Upper lobe of left lung (tissue), 6 donors: ENCODE measurements around the gene MYO3B. TPM values are rescaled to one million over a fixed set of nuclear protein-coding genes. Genes with fewer than 3 reads are reported as not detected.

Experiments
- ATAC-seq, 2 donors: fragments of 200-7000 bp; cut with Tn5 transposase; one replicate each; pipeline ENCODE4 v1.9.1; 2022; ENCODE audit warnings: mild to moderate bottlenecking in 2 of 2, moderate library complexity in 2 of 2; ENCODE audit not compliant: low FRiP score in 2 of 2
- DNase-seq, 2 donors: peaks; one replicate each; pipeline ENCODE4 v3.0.0-alpha.2; 2019 to 2020
- H3K27ac ChIP-seq, 4 donors: fragments of 200-600 bp; sonication (generic); one replicate each; pipeline ENCODE4 v1.5.1; 2016 to 2019
- H3K27me3 ChIP-seq, 4 donors: fragments of 200-600 bp; sonication (generic); one replicate each; pipeline ENCODE4 v1.5.1; 2017 to 2019
- H3K36me3 ChIP-seq, 4 donors: fragments of 200-600 bp; sonication (generic); one replicate each; pipeline ENCODE4 v1.5.1; 2016 to 2019
- H3K4me1 ChIP-seq, 4 donors: fragments of 200-600 bp; sonication (generic); one replicate each; pipeline ENCODE4 v1.5.1; 2018 to 2019
- H3K4me3 ChIP-seq, 4 donors: fragments of 200-600 bp; sonication (generic); one replicate each; pipeline ENCODE4 v1.5.1; 2017 to 2019; ENCODE audit warnings: mild to moderate bottlenecking in 2 of 4, moderate library complexity in 1 of 4
- H3K9me3 ChIP-seq, 4 donors: fragments of 200-600 bp; sonication (generic); one replicate each; pipeline ENCODE4 v1.5.1; 2018 to 2019
- CTCF ChIP-seq, 6 experiments: fragments of 450-650 bp in 4 of 6; fragments of 200-600 bp in 2 of 6; sonication (generic) in 2 of 6; IDR thresholded peaks; one replicate each; pipeline ENCODE4 v1.5.1; 2016 to 2019; ENCODE audit warnings: antibody characterized with exemption in 6 of 6
- EP300 ChIP-seq, 4 donors: sonication (generic); formaldehyde crosslinking; IDR thresholded peaks; one replicate each; pipeline ENCODE4 v1.5.1; 2017; ENCODE audit warnings: antibody characterized with exemption in 4 of 4, control low read depth in 2 of 4
- POLR2A ChIP-seq, 4 donors: fragments of 450-650 bp; IDR thresholded peaks; one replicate each; pipeline ENCODE4 v1.5.1; 2016 to 2017; ENCODE audit warnings: antibody characterized with exemption in 4 of 4, mild to moderate bottlenecking in 2 of 4
- POLR2AphosphoS5 ChIP-seq, 2 donors: sonication (generic); formaldehyde crosslinking; IDR thresholded peaks; one replicate each; pipeline ENCODE4 v1.5.1; 2017; ENCODE audit warnings: antibody characterized with exemption in 2 of 2
- WGBS, 2 donors: methylation state at CpG; one replicate each; pipeline ENCODE4 v1.1.5; 2017 to 2018; 5-methylcytosine and 5-hydroxymethylcytosine counted together
- total RNA-seq, 6 donors: library from RNA; depleted of rRNA in 4 of 6; stranded (reverse); fragments of >200 nt in 4 of 6; gene quantifications; one replicate each; pipeline versions ENCODE4 v1.1.0 to v1.2.1, GENCODE V29; 2016 to 2021
- donor health status: DM: no; HTN: no; CAD: no; lungs with moderate emphysema.
- donor health status: DM: no; HTN: yes; CAD: no; lungs with severe emphysema.

MYO3B gene
- total RNA-seq, 6 donors from 2014 or later = 0.09 to 0.20 (median 0.13) TPM; not detected in 3

- ATAC-seq = no peak
- 85 to 95% methylated on average over 4 of the region's 4 CpGs for WGBS, 2 donors
These were observed 464.0 kb downstream of the MYO3B start for GRCh38 chr2:170641961-170642360.

GRCh38 chr2:170643346-170643745 lies 465.4 kb downstream of the MYO3B start:
- H3K27ac ChIP-seq = no peak overlapping the region
- WGBS, 2 donors = 55 to 92% methylated on average over 2 of the region's 2 CpGs
- H3K27me3 ChIP-seq = no peaks in the 10 kb centered on the region
- ATAC-seq (no peak), DNase-seq (no peak)
- no peak for TF ChIP-seq CTCF (IDR thresholded peaks at IDR 0.05)
- no peak for TF ChIP-seq POLR2AphosphoS5 (IDR thresholded peaks at IDR 0.05)
- TF ChIP-seq EP300 (IDR thresholded peaks at IDR 0.05) = no peak
- no peak for TF ChIP-seq POLR2A (IDR thresholded peaks at IDR 0.05)
- no peaks in the 10 kb centered on the region for H3K9me3 ChIP-seq
- H3K36me3 ChIP-seq = no peaks in the 10 kb centered on the region
- no peaks in the 10 kb centered on the region for H3K4me1 ChIP-seq
- H3K4me3 ChIP-seq = no peak overlapping the region

More at GRCh38 chr2:170641961-170642360, 464.0 kb downstream of the MYO3B start:
- no peaks in the 10 kb centered on the region for H3K27me3 ChIP-seq
- no peak overlapping the region for H3K4me3 ChIP-seq
- no peaks in the 10 kb centered on the region for H3K4me1 ChIP-seq
- TF ChIP-seq POLR2A (IDR thresholded peaks at IDR 0.05) (no peak), POLR2AphosphoS5 (IDR thresholded peaks at IDR 0.05) (no peak), CTCF (IDR thresholded peaks at IDR 0.05) (no peak), EP300 (IDR thresholded peaks at IDR 0.05) (no peak)
- H3K36me3 ChIP-seq = no peaks in the 10 kb centered on the region
- H3K9me3 ChIP-seq = no peaks in the 10 kb centered on the region
- DNase-seq = no peak
- H3K27ac ChIP-seq = no peak overlapping the region

GRCh38 chr2:170647741-170648436 lies 469.9 kb downstream of the MYO3B start:
- DNase-seq = no peak
- WGBS, 2 donors = 65 to 74% methylated on average over 8 of the region's 8 CpGs
- Histone ChIP-seq H3K4me1 (no peaks in the 10 kb centered on the region), H3K27me3 (no peaks in the 10 kb centered on the region), H3K36me3 (no peaks in the 10 kb centered on the region), H3K27ac (no peak overlapping the region), H3K4me3 (no peak overlapping the region), H3K9me3 (no peaks in the 10 kb centered on the region)
- no peak for TF ChIP-seq CTCF (IDR thresholded peaks at IDR 0.05)
- no peak for TF ChIP-seq EP300 (IDR thresholded peaks at IDR 0.05)
- no peak for TF ChIP-seq POLR2A (IDR thresholded peaks at IDR 0.05)
- no peak for TF ChIP-seq POLR2AphosphoS5 (IDR thresholded peaks at IDR 0.05)
- no peak for ATAC-seq

- no peak for TF ChIP-seq POLR2A (IDR thresholded peaks at IDR 0.05)
- no peak for TF ChIP-seq POLR2AphosphoS5 (IDR thresholded peaks at IDR 0.05)
- TF ChIP-seq CTCF (IDR thresholded peaks at IDR 0.05) = no peak
- TF ChIP-seq EP300 (IDR thresholded peaks at IDR 0.05) = no peak
- ATAC-seq = no peak
- 45 to 56% methylated on average over 9 of the region's 9 CpGs for WGBS, 2 donors
These were observed 473.8 kb downstream of the MYO3B start for GRCh38 chr2:170651624-170652325.

More at GRCh38 chr2:170651624-170652325, 473.8 kb downstream of the MYO3B start:
- no peak for DNase-seq
- Histone ChIP-seq H3K27ac (no peak overlapping the region), H3K4me3 (no peak overlapping the region), H3K4me1 (no peaks in the 10 kb centered on the region), H3K27me3 (no peaks in the 10 kb centered on the region), H3K9me3 (no peaks in the 10 kb centered on the region), H3K36me3 (no peaks in the 10 kb centered on the region)
